Measurements from ENCODE around the gene CDHR3. TPM values are rescaled to one million over a fixed set of nuclear protein-coding genes. Genes with fewer than 3 reads are reported as not detected.

Gene CDHR3
- polyA plus RNA-seq, 1 donor from 2014 or later = 2.9 TPM

GRCh38 chr7:106035568-106035967 lies 72.5 kb downstream of the CDHR3 start:
- no peak overlapping the region for H3K27ac ChIP-seq (ENCODE audit: low read length)
- H3K4me3 ChIP-seq (ENCODE audit: low read length) = no peak overlapping the region
- no peaks in the 10 kb centered on the region for H3K36me3 ChIP-seq (ENCODE audit: insufficient read depth, low read length)
- no peaks in the 10 kb centered on the region for H3K9me2 ChIP-seq (ENCODE audit: insufficient read depth, low read length)
- TF ChIP-seq EP300 (conservative IDR thresholded peaks at IDR 0.05; ENCODE audit: poor library complexity, severe bottlenecking) (no peak), POLR2AphosphoS5 (IDR thresholded peaks at IDR 0.05) (no peak), CTCF (IDR thresholded peaks at IDR 0.05; ENCODE audit: poor library complexity, severe bottlenecking) (no peak)
- no peaks in the 10 kb centered on the region for H3K9me3 ChIP-seq (ENCODE audit: low read length)
- H3K79me2 ChIP-seq (replicated peaks; ENCODE audit: insufficient read depth, low read length) = no peaks in the 10 kb centered on the region
- H3K4me2 ChIP-seq (ENCODE audit: low read length) = no peak overlapping the region
- H3F3A ChIP-seq (ENCODE audit: insufficient read depth, low read length, poor library complexity, severe bottlenecking) = no peaks in the 10 kb centered on the region
- no peaks in the 10 kb centered on the region for H4K20me1 ChIP-seq (ENCODE audit: insufficient read depth)
- no peak overlapping the region for H2AFZ ChIP-seq (ENCODE audit: low read depth, low read length)
- H3K27me3 ChIP-seq (ENCODE audit: insufficient read depth, low read depth, low read length) = no peaks in the 10 kb centered on the region
- no peak overlapping the region for H3K9ac ChIP-seq (ENCODE audit: low read length)

- Histone ChIP-seq H3K4me3 (ENCODE audit: low read length) (no peak overlapping the region), H3K27me3 (ENCODE audit: insufficient read depth, low read depth, low read length) (no peaks in the 10 kb centered on the region), H3K36me3 (ENCODE audit: insufficient read depth, low read length) (no peaks in the 10 kb centered on the region), H3K27ac (ENCODE audit: low read length) (no peak overlapping the region), H2AFZ (ENCODE audit: low read depth, low read length) (no peak overlapping the region), H3K9me2 (ENCODE audit: insufficient read depth, low read length) (no peaks in the 10 kb centered on the region), H4K20me1 (ENCODE audit: insufficient read depth) (no peaks in the 10 kb centered on the region), H3K9me3 (ENCODE audit: low read length) (no peaks in the 10 kb centered on the region), H3F3A (ENCODE audit: insufficient read depth, low read length, poor library complexity, severe bottlenecking) (no peaks in the 10 kb centered on the region), H3K4me2 (ENCODE audit: low read length) (no peak overlapping the region), H3K79me2 (replicated peaks; ENCODE audit: insufficient read depth, low read length) (no peaks in the 10 kb centered on the region), H3K9ac (ENCODE audit: low read length) (no peak overlapping the region)
- TF ChIP-seq CTCF (IDR thresholded peaks at IDR 0.05; ENCODE audit: poor library complexity, severe bottlenecking) (no peak), POLR2AphosphoS5 (IDR thresholded peaks at IDR 0.05) (no peak), TAF1 (IDR thresholded peaks at IDR 0.05; ENCODE audit: low read depth) (no peak), EZH2 (IDR thresholded peaks at IDR 0.05; ENCODE audit: borderline replicate concordance, insufficient read depth, low read length, poor library complexity, severe bottlenecking) (no peak), RAD21 (conservative IDR thresholded peaks at IDR 0.05) (no peak), SMC3 (conservative IDR thresholded peaks at IDR 0.05; ENCODE audit: poor library complexity) (no peak), REST (IDR thresholded peaks at IDR 0.05; ENCODE audit: borderline replicate concordance) (no peak), EP300 (conservative IDR thresholded peaks at IDR 0.05; ENCODE audit: poor library complexity, severe bottlenecking) (no peak), MXI1 (conservative IDR thresholded peaks at IDR 0.05; ENCODE audit: poor library complexity, severe bottlenecking) (no peak)
Observed at GRCh38 chr7:106036004-106036403, 72.9 kb downstream of the CDHR3 start.
